HFFc6 (cell line): Measurements from ENCODE around the gene POMGNT1. TPM values are rescaled to one million over a fixed set of nuclear protein-coding genes. Genes with fewer than 3 reads are reported as not detected.

Source experiments
- DNase-seq: peaks from one replicate; pipeline ENCODE4 v3.0.0-alpha.2; 2018
- H3K27ac Mint-ChIP-seq: 2 replicates; pipeline ENCODE4 v1.8.0; 2020; ENCODE audit warnings: mild to moderate bottlenecking, mixed read lengths
- H3K27me3 Mint-ChIP-seq: 2 replicates; pipeline ENCODE4 v1.8.0; 2021; ENCODE audit warnings: mild to moderate bottlenecking, moderate library complexity, mixed read lengths; ENCODE audit not compliant: insufficient read depth
- H3K36me3 Mint-ChIP-seq: 2 replicates; pipeline ENCODE4 v1.8.0; 2021; ENCODE audit warnings: low read depth, mixed read lengths
- H3K4me1 Mint-ChIP-seq: 2 replicates; pipeline ENCODE4 v1.8.0; 2020; ENCODE audit warnings: low read depth, mixed read lengths
- H3K4me3 Mint-ChIP-seq: 2 replicates; pipeline ENCODE4 v1.8.0; 2020; ENCODE audit warnings: mild to moderate bottlenecking, moderate library complexity, mixed read lengths
- H3K9me3 Mint-ChIP-seq: 2 replicates; pipeline ENCODE4 v1.8.0; 2020; ENCODE audit warnings: mild to moderate bottlenecking, mixed read lengths
- total RNA-seq, 6 experiments: library from RNA; stranded (reverse); fragmentation: NEBNext Ultra II Directional; extraction: Animal tissue kit (Norgen Biotek cat#: 25700); gene quantifications; 2 replicates in 1 of 6; 3 replicates in 5 of 6; pipeline ENCODE4 v1.2.3, GENCODE V29; 2021
- TF ChIP-seq, protein P1 (sequence below): fragments of 200-600 bp; sonication (generic); IDR thresholded peaks from 2 replicates; pipeline ENCODE4 v1.5.0; 2021; ENCODE audit warnings: antibody characterized with exemption, mild to moderate bottlenecking

Gene POMGNT1
- total RNA-seq, 6 experiments from 2014 or later: 103 to 125 (median 119) TPM

DNA sequence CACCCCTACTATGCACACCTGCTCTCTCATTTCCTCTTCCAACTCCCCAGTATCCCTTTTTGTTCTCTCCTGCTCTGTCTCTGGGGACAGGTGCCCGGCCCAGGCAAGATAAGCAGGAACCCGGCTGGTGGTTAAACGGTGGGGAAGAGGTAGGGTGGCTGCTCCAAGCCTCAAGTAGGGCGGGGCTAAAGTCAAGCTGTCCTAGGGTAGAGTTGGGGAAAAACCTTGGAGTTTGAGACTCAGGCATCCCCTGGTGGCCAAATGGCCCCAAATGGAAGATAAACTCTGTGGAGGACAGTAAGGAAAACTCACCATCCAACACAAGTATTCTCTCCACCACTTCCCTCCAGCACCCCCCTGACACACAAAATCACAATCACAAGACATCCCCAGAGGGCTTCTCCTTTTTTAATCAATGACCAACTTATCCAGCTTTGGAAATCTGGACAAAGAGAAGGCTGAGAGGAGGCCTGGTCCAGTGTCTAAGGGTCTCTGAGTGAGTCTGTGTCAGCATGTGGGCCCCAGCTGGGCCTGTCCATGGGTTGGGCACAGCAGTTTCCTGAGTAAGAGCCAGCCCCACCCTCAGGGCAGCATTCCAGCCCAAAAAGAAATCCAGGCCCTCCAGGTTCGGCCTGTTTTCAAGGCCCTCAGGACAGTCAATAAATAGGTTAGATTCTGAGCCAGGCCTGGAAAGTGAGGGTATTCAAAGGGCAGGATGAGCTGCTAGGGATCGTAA lies 9.8 kb downstream of the POMGNT1 start:
- H3K27ac Mint-ChIP-seq: peak overlapping the region; percentile 37
- DNase-seq: no peak
- H3K27me3 Mint-ChIP-seq: no peaks in the 10 kb centered on the region
- no peak overlapping the region for H3K4me3 Mint-ChIP-seq
- TF ChIP-seq, protein P1, sequence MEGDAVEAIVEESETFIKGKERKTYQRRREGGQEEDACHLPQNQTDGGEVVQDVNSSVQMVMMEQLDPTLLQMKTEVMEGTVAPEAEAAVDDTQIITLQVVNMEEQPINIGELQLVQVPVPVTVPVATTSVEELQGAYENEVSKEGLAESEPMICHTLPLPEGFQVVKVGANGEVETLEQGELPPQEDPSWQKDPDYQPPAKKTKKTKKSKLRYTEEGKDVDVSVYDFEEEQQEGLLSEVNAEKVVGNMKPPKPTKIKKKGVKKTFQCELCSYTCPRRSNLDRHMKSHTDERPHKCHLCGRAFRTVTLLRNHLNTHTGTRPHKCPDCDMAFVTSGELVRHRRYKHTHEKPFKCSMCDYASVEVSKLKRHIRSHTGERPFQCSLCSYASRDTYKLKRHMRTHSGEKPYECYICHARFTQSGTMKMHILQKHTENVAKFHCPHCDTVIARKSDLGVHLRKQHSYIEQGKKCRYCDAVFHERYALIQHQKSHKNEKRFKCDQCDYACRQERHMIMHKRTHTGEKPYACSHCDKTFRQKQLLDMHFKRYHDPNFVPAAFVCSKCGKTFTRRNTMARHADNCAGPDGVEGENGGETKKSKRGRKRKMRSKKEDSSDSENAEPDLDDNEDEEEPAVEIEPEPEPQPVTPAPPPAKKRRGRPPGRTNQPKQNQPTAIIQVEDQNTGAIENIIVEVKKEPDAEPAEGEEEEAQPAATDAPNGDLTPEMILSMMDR: peak; percentile 54
- H3K9me3 Mint-ChIP-seq: no peaks in the 10 kb centered on the region
- peaks cover 6% of the 10 kb centered on the region; the same call in 1 of the 2 replicates for H3K4me1 Mint-ChIP-seq
- H3K36me3 Mint-ChIP-seq: peaks cover 16% of the 10 kb centered on the region

DNA sequence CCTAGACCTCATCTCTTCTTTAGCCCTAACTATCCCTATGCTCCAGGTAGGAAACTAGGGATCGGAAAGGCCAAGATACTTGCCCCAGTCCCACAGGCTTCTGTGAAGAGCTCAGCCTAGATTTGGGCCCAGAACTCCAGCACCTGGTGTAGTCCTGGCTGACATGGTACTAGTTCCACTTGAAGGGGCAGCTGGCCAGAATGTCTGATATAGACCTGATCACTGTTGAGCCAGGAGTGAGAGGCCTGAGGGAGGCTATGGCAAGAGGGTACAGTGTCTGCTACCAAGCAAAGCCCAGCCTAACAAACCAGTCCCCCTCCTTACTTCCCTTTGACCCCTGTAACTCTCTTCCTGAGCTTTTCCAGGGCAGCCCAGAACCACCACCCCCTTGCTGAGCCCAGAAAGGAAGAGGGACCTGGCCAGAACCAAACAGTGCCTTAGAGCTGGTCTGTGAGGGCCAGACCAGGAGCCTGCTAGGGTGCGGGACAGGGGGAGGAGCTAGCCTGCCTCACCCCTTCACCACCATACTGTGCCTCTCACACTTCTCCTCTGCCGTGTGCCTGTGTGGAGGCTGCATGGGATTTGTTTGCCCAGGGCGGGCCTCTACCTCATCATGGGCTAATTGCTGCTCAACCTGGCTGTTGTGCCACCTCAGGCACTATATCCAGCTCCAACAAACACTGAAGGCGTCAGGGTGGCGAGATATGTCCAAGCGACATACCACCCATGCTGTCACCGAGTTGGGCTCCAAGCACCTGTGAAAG lies 10.9 kb downstream of the POMGNT1 start:
- DNase-seq: no peak
- Mint-ChIP-seq H3K4me1 (peaks cover 6% of the 10 kb centered on the region; the same call in 1 of the 2 replicates), H3K27ac (no peak overlapping the region), H3K9me3 (no peaks in the 10 kb centered on the region), H3K36me3 (peaks cover 16% of the 10 kb centered on the region), H3K4me3 (no peak overlapping the region), H3K27me3 (no peaks in the 10 kb centered on the region)
- TF ChIP-seq, protein P1: no peak

DNA sequence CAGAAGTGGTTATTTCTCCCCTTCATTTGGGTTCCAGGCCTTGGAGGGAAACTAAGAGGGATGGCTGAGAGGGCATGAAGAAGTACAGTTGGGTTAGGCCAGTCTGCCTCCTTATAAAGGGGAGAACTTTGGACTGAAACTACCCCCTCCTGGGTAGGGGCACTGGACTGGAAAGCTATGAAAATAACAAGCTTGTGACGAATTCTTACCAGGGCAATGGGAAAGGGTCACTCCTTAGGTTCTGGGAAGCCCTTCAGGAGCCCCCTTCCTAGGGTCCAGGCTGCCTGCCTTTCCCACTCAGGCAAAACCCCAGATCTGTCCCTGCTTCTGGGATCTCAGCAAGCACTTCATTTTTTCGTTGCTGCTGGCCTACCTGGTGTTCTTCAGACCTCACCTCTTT lies 12.2 kb downstream of the POMGNT1 start:
- no peak overlapping the region for H3K27ac Mint-ChIP-seq
- H3K27me3 Mint-ChIP-seq: no peaks in the 10 kb centered on the region
- no peaks in the 10 kb centered on the region for H3K9me3 Mint-ChIP-seq
- H3K4me3 Mint-ChIP-seq: no peak overlapping the region
- H3K4me1 Mint-ChIP-seq: peaks cover 6% of the 10 kb centered on the region; the same call in 1 of the 2 replicates
- DNase-seq: no peak
- peaks cover 16% of the 10 kb centered on the region for H3K36me3 Mint-ChIP-seq
- TF ChIP-seq, protein P1: no peak

DNA sequence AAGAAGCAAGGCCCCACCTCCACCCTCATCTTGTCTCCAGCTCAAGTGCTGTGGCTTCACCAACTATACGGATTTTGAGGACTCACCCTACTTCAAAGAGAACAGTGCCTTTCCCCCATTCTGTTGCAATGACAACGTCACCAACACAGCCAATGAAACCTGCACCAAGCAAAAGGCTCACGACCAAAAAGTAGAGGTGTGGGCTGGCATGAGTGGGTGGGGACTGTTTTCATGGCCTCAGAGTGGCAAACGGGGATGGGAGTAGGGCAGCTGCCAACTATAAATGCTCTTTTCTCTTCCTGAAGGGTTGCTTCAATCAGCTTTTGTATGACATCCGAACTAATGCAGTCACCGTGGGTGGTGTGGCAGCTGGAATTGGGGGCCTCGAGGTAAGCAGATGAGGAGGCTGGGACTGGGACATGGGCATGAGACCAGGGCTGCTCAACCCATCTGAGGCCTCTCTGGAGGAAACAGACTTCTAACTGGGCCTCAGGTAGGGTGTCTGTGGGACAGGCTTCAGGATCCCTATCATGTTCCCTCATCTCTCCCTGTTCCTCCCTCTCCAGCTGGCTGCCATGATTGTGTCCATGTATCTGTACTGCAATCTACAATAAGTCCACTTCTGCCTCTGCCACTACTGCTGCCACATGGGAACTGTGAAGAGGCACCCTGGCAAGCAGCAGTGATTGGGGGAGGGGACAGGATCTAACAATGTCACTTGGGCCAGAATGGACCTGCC lies 13.1 kb downstream of the POMGNT1 start:
- H3K9me3 Mint-ChIP-seq: no peaks in the 10 kb centered on the region
- H3K36me3 Mint-ChIP-seq: peaks cover 16% of the 10 kb centered on the region
- H3K27ac Mint-ChIP-seq: peak overlapping the region; percentile 88; the same call in 1 of the 2 replicates
- H3K27me3 Mint-ChIP-seq: no peaks in the 10 kb centered on the region
- peaks cover 6% of the 10 kb centered on the region; the same call in 1 of the 2 replicates for H3K4me1 Mint-ChIP-seq
- no peak for DNase-seq
- no peak overlapping the region for H3K4me3 Mint-ChIP-seq
- TF ChIP-seq, protein P1: no peak

DNA sequence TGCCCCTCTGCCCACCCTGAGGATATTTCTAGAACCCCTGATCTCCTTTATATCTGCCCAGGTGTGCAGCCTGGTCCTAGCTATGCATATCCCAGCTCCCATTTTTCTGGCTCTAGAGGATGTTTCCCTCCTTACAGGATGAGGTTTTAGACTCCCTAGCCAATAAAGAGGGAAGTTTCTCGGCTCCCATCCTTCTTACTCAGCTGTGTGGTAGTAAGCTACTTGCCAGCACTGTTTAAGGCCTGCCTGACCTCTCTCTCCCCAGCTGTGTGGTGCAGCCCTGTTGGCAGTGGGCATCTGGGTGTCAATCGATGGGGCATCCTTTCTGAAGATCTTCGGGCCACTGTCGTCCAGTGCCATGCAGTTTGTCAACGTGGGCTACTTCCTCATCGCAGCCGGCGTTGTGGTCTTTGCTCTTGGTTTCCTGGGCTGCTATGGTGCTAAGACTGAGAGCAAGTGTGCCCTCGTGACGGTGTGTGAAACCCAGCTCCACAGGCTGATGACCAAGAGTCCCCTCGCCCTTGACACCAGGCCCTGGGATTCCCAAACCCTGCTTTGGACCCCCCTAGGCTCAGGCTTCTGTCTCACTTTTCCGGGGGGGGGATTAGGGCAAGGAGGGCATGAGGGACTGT lies 14.2 kb downstream of the POMGNT1 start:
- no peak for DNase-seq
- peak overlapping the region; percentile 88 for H3K27ac Mint-ChIP-seq
- H3K9me3 Mint-ChIP-seq: no peaks in the 10 kb centered on the region
- peak overlapping the region; percentile 20; the same call in 1 of the 2 replicates for H3K4me3 Mint-ChIP-seq
- peaks cover 10% of the 10 kb centered on the region for H3K36me3 Mint-ChIP-seq
- H3K27me3 Mint-ChIP-seq: no peaks in the 10 kb centered on the region
- TF ChIP-seq, protein P1: no peak
- peaks cover 6% of the 10 kb centered on the region; the same call in 1 of the 2 replicates for H3K4me1 Mint-ChIP-seq
